Transverse colon (tissue), 4 donors: ENCODE results near the gene SHPK.

Source experiments
- POLR2AphosphoS5 ChIP-seq, 3 donors: sonication (generic); formaldehyde crosslinking; IDR thresholded peaks; one replicate each; pipeline ENCODE4 v1.6.1; 2016; ENCODE audit warnings: antibody characterized with exemption in 3 of 3
- TF ChIP-seq, protein P1 (sequence below), 5 experiments: fragments of 200-600 bp in 3 of 5; fragments of 450-650 bp in 2 of 5; sonication (generic) in 3 of 5; IDR thresholded peaks; 1 replicate in 2 of 5; 2 replicates in 3 of 5; pipeline ENCODE4 v1.5.1; 2016 to 2017; ENCODE audit warnings: antibody characterized with exemption in 5 of 5, inconsistent platforms in 3 of 5, mild to moderate bottlenecking in 2 of 5, moderate library complexity in 1 of 5

DNA sequence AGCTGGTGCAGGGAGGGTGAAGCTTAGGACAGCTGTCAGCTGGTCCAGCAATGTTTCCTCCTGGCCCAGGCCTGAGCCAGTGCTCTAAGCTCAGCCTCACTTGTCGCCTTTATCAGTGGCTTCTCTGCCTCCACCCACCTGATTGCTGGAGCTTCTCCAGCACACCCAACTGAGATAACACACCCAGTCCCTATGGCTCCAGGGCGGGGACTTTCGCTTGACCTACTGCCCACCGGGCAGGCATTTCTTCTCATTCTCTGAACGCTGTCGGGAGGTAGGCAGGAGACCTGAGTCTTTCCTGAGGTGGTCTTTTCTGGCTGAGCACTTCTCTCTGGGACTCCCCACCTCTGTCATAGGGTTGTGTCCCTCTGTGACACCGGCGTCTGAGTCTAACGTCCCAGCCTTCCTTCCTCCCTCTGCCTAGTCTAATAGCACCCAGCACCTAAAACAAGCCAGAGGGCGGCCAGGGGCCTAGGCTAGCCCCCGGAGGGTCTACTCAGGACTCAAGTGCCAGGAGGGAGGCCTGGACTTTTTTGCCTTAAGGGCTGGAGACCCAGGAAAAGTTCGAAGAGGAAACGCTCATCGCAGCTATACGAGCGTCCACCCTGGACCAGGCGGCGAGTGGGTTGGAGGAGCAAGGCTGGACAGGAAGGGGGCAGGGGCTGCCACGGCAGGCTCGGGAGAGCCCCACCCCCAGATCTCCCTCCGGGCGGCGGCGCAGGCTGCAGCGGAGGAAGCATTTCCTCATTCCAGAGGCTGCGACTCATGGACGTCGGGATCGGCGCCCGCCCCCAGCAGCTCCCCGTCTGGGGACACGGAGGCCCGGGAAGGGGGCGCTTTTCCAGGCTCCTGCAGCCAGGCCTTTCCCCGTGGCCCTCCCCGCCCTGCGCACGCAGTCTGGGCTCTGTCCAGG, 31.6 kb upstream of the SHPK start:
- TF ChIP-seq, protein P1, sequence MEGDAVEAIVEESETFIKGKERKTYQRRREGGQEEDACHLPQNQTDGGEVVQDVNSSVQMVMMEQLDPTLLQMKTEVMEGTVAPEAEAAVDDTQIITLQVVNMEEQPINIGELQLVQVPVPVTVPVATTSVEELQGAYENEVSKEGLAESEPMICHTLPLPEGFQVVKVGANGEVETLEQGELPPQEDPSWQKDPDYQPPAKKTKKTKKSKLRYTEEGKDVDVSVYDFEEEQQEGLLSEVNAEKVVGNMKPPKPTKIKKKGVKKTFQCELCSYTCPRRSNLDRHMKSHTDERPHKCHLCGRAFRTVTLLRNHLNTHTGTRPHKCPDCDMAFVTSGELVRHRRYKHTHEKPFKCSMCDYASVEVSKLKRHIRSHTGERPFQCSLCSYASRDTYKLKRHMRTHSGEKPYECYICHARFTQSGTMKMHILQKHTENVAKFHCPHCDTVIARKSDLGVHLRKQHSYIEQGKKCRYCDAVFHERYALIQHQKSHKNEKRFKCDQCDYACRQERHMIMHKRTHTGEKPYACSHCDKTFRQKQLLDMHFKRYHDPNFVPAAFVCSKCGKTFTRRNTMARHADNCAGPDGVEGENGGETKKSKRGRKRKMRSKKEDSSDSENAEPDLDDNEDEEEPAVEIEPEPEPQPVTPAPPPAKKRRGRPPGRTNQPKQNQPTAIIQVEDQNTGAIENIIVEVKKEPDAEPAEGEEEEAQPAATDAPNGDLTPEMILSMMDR (IDR thresholded peaks at IDR 0.05): peak in 2 of 5 experiments; percentile 10 to 11
- TF ChIP-seq POLR2AphosphoS5 (IDR thresholded peaks at IDR 0.05): peak; percentile 44 to 79 (median 75)
